ACC112 (cell line): ENCODE results near the gene IFT81.
"Not testable (repeated sequence)": the region's sequence is repeated elsewhere in the genome, so short reads cannot be mapped to it uniquely, and the experiment has no call there.

Experiments used
- H2AFZ ChIP-seq: fragments of 200-600 bp; sonication (generic); one replicate; pipeline ENCODE4 v1.6.0; 2017; ENCODE audit warnings: antibody characterized with exemption, low read length; ENCODE audit not compliant: unreplicated experiment
- H3K27ac ChIP-seq: fragments of 200-600 bp; sonication (generic); 2 replicates; pipeline ENCODE4 v1.5.1; 2014; ENCODE audit warnings: low read depth, mild to moderate bottlenecking, antibody characterized with exemption, low read length, moderate library complexity
- H3K27me3 ChIP-seq: fragments of 200-600 bp; sonication (generic); 2 replicates; pipeline ENCODE4 v1.6.1; 2014; ENCODE audit warnings: mild to moderate bottlenecking, antibody characterized with exemption, low read length, moderate library complexity, mixed read lengths; ENCODE audit not compliant: insufficient read depth
- H3K36me3 ChIP-seq: fragments of 200-600 bp; sonication (generic); 2 replicates; pipeline ENCODE4 v1.6.1; 2016; ENCODE audit warnings: mild to moderate bottlenecking, antibody characterized with exemption, low read length, moderate library complexity, mixed read lengths; ENCODE audit not compliant: insufficient read depth
- H3K4me1 ChIP-seq: fragments of 200-600 bp; sonication (generic); one replicate; pipeline ENCODE4 v1.6.1; 2016; ENCODE audit warnings: low read length, mixed read lengths; ENCODE audit not compliant: insufficient read depth, unreplicated experiment, control insufficient read depth
- H3K4me3 ChIP-seq: fragments of 200-600 bp; sonication (generic); 2 replicates; pipeline ENCODE4 v1.5.1; 2014; ENCODE audit warnings: mild to moderate bottlenecking, low read depth, low read length
- H3K79me2 ChIP-seq: fragments of 200-600 bp; sonication (generic); one replicate; pipeline ENCODE4 v1.6.0; 2016; ENCODE audit warnings: low read length; ENCODE audit not compliant: control insufficient read depth, unreplicated experiment, insufficient read depth

Gene IFT81

DNA sequence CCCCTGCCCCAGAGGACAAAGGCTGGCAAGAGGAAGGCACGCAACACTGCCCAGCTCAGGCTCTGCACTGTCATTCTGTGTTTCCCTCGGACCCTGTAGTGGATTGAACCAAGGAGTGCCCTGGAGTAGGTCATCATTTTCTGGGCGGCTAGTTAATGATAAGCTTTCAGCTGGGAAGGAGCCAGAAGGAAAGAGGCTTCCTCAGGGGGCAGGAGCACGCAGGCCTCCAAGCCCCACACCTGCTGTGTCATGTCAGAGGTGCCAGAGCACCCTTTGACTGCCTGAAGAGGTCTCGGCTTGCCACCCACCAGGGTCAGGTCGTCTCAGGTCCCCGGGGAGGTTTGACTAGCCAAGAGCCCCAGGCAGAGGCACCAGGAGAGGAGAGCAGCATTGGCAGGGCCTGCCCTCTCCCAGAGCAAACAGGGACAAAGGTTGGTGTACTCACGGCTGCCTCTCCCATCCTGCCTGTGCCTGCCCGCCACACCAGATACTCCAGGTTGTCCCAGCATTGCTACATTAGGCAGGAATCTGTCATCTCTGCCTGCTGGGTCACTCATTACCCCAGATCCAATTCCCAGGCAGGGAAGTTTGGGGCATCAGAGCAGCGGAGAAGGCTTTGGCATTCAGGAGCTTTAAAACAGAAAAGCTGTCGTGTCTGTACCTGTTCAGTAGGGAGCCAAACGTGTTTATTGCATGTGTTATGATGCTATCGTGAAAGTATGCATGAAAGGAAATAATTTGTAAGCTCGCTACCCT is 123.4 kb downstream of the IFT81 start:
- Histone ChIP-seq H3K79me2 (no peaks in the 10 kb centered on the region), H3K4me3 (no peak overlapping the region), H3K27me3 (no peaks in the 10 kb centered on the region), H3K36me3 (no peaks in the 10 kb centered on the region), H3K27ac (no peak overlapping the region), H2AFZ (no peak overlapping the region), H3K4me1 (no peaks in the 10 kb centered on the region)

GRCh38 chr12:110248096-110248447 is 123.9 kb downstream of the IFT81 start:
- Histone ChIP-seq H3K27me3 (no peaks in the 10 kb centered on the region), H3K79me2 (no peaks in the 10 kb centered on the region), H3K4me1 (peaks cover 4% of the 10 kb centered on the region), H3K4me3 (no peak overlapping the region), H2AFZ (no peak overlapping the region), H3K36me3 (no peaks in the 10 kb centered on the region), H3K27ac (no peak overlapping the region)

DNA sequence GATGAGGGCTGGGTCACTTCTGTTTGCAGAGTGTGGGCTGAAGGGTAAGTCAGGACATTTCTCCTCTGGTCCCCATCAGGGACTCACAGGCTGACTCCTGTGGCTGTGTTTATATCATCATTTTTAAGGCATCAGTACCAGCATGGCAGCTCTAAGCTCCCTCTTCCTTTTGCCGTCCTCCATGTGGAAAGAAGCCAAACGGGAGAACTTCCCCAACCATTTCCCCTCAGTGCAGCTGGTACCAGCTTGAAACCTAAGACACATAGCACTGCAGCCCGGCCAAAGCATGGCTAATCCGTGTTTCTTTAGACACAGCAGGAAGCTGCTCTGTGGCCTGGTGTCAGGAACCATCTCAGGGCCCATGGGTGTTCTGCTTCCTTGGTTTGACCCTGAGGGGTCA is 124.9 kb downstream of the IFT81 start:
- H3K79me2 ChIP-seq = no peaks in the 10 kb centered on the region
- H3K27ac ChIP-seq = no peak overlapping the region
- no peaks in the 10 kb centered on the region for H3K27me3 ChIP-seq
- H3K4me1 ChIP-seq = peaks cover 11% of the 10 kb centered on the region
- H3K36me3 ChIP-seq = no peaks in the 10 kb centered on the region
- no peak overlapping the region for H3K4me3 ChIP-seq
- no peak overlapping the region for H2AFZ ChIP-seq

DNA sequence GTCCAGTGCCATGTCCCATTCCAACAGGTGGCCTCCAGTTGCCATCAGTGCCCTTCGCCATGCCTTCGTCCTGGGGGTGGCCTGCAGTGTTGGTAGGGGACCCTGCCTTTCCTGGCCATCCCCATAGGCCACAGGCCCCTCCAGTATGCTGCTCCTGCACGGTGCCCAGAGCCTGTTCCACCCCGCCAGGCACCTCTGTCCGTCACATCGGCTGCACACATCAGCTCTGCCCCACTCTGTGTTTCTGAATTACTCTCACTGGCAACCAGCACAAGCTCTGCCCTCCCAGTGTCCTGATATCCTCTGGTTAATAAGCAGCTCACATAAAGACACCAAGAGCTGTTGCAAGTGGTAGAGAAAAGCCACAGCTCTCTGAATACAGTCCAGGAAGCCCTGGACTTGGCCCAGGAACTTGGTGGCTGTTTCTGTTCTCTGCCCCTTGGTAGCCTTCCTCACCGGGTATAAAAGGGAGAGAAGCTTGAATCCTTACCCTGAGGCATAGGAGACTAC is 125.6 kb downstream of the IFT81 start:
- Histone ChIP-seq H3K27me3 (no peaks in the 10 kb centered on the region), H3K4me1 (peaks cover 11% of the 10 kb centered on the region), H3K4me3 (no peak overlapping the region), H3K79me2 (no peaks in the 10 kb centered on the region), H3K36me3 (no peaks in the 10 kb centered on the region), H2AFZ (no peak overlapping the region), H3K27ac (no peak overlapping the region)

GRCh38 chr12:110251381-110251780 is 127.2 kb downstream of the IFT81 start:
- no peak overlapping the region for H3K4me3 ChIP-seq
- no peak overlapping the region for H2AFZ ChIP-seq
- no peaks in the 10 kb centered on the region for H3K27me3 ChIP-seq
- no peaks in the 10 kb centered on the region for H3K36me3 ChIP-seq
- no peaks in the 10 kb centered on the region for H3K79me2 ChIP-seq
- H3K27ac ChIP-seq = no peak overlapping the region
- peaks cover 11% of the 10 kb centered on the region for H3K4me1 ChIP-seq

- peak overlapping the region; percentile 78 for H2AFZ ChIP-seq
- peak overlapping the region; percentile 56 for H3K27ac ChIP-seq
- no peaks in the 10 kb centered on the region for H3K27me3 ChIP-seq
- no peaks in the 10 kb centered on the region for H3K36me3 ChIP-seq
- peaks cover 17% of the 10 kb centered on the region for H3K4me1 ChIP-seq
- no peaks in the 10 kb centered on the region for H3K79me2 ChIP-seq
- H3K4me3 ChIP-seq = 0 out of 2 replicates have a peak overlapping the region, but pooled peaks have one; percentile 63
These were observed 128.6 kb downstream of the IFT81 start for GRCh38 chr12:110252716-110253115.

- Histone ChIP-seq H3K79me2 (no peaks in the 10 kb centered on the region), H3K27me3 (no peaks in the 10 kb centered on the region), H3K4me1 (peaks cover 17% of the 10 kb centered on the region), H3K4me3 (peak overlapping the region; percentile 63), H2AFZ (peak overlapping the region; percentile 78), H3K27ac (peak overlapping the region; percentile 56), H3K36me3 (no peaks in the 10 kb centered on the region)
These were observed 129.0 kb downstream of the IFT81 start for GRCh38 chr12:110253176-110253575.

- Histone ChIP-seq H3K27me3 (no peaks in the 10 kb centered on the region), H3K79me2 (no peaks in the 10 kb centered on the region), H3K4me3 (no peak overlapping the region), H2AFZ (no peak overlapping the region), H3K27ac (no peak overlapping the region), H3K4me1 (peaks cover 17% of the 10 kb centered on the region), H3K36me3 (no peaks in the 10 kb centered on the region)
These were observed 130.9 kb downstream of the IFT81 start for GRCh38 chr12:110254971-110255540.

GRCh38 chr12:110255890-110256456 is 131.8 kb downstream of the IFT81 start:
- not testable (repeated sequence) for H3K36me3 ChIP-seq, H3K27me3 ChIP-seq, H3K79me2 ChIP-seq, H3K27ac ChIP-seq, H2AFZ ChIP-seq, H3K4me3 ChIP-seq
- peaks cover 17% of the 10 kb centered on the region for H3K4me1 ChIP-seq

DNA sequence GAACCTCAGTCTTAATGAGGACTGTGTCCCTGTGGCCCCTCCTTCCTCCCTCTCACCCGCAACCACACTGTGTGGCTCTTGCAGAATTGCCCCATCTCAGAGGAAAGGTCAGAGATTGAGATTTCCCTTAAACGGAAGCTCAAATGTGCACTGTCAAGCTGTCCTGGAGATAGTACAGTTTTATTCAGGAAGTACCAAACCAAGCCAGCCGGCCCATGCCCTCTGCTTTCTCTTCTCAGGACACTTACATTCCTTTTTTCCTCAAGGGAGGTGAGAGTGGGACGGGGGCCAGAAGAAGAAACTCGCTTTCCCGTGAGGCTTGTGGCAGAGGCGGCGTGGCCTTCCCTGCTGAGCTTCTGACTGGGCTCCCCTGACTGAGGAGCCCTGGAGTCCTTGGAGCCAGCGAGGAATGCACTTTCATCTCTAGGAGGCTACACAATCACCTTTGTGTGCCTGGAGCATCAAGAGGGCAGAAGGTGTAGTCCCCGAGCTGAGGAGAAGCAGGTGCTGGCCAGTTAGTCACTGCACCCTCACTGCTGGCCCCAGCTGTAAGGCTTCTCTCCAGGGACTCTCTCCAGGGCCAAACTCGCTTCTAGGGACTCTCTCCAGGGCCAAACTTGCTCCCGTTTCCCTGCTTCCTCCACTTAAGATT is 132.7 kb downstream of the IFT81 start:
- Histone ChIP-seq H3K27ac (no peak overlapping the region), H3K4me3 (no peak overlapping the region), H2AFZ (no peak overlapping the region)

More for the DNA sequence above, 132.7 kb downstream of the IFT81 start:
- peaks cover 17% of the 10 kb centered on the region for H3K4me1 ChIP-seq
- no peaks in the 10 kb centered on the region for H3K27me3 ChIP-seq
- H3K36me3 ChIP-seq = no peaks in the 10 kb centered on the region
- no peaks in the 10 kb centered on the region for H3K79me2 ChIP-seq
